ENCODE data around the gene BAIAP2.

- TF ChIP-seq EZH2 (IDR thresholded peaks at IDR 0.05): no peak
- TF ChIP-seq POLR2AphosphoS5 (IDR thresholded peaks at IDR 0.05; ENCODE audit: borderline replicate concordance, low read depth, low read length): no peak
- TF ChIP-seq FOXP2 (optimal IDR thresholded peaks at IDR 0.05; ENCODE audit: control extremely low read depth, extremely low read length, insufficient read depth): no peak
These were observed 25.5 kb downstream of the BAIAP2 start for GRCh38 chr17:81060416-81060815.
